NCI-H1417 (cell line): ENCODE data around the gene GOSR1.
"Not testable (repeated sequence)": the region's sequence is repeated elsewhere in the genome, so short reads cannot be mapped to it uniquely, and the experiment has no call there.

ENCODE experiments used
- DNase-seq, 3 experiments: peaks; one replicate each; lab custom pipeline; 2025; lab: John Stamatoyannopoulos, UW

Gene GOSR1

GRCh38 chr17:30547778-30548573 lies 70.8 kb downstream of the GOSR1 start:
- no peak for DNase-seq

GRCh38 chr17:30549181-30549580 lies 72.0 kb downstream of the GOSR1 start:
- not testable (repeated sequence) for DNase-seq

GRCh38 chr17:30549864-30550511 lies 72.8 kb downstream of the GOSR1 start:
- no peak for DNase-seq

- no peak for DNase-seq
Measured at GRCh38 chr17:30550512-30551273, 73.5 kb downstream of the GOSR1 start.

- not testable (repeated sequence) for DNase-seq
Measured at GRCh38 chr17:30551274-30551995, 74.2 kb downstream of the GOSR1 start.

GRCh38 chr17:30551996-30552339 lies 74.8 kb downstream of the GOSR1 start:
- DNase-seq, result no peak

GRCh38 chr17:30552994-30553566 lies 75.9 kb downstream of the GOSR1 start:
- DNase-seq, result no peak

- DNase-seq, result not testable (repeated sequence)
Measured at GRCh38 chr17:30553823-30554440, 76.7 kb downstream of the GOSR1 start.

GRCh38 chr17:30554839-30555751 lies 77.9 kb downstream of the GOSR1 start:
- no peak for DNase-seq

GRCh38 chr17:30555942-30556341 lies 78.7 kb downstream of the GOSR1 start:
- no peak for DNase-seq

- no peak for DNase-seq
Measured at GRCh38 chr17:30556374-30557332, 79.4 kb downstream of the GOSR1 start.

GRCh38 chr17:30557916-30558685 lies 80.9 kb downstream of the GOSR1 start:
- no peak for DNase-seq

GRCh38 chr17:30558686-30559545 lies 81.7 kb downstream of the GOSR1 start:
- DNase-seq, result no peak

- DNase-seq, result no peak
Measured at GRCh38 chr17:30559656-30560055, 82.4 kb downstream of the GOSR1 start.

- not testable (repeated sequence) for DNase-seq
Measured at GRCh38 chr17:30560117-30561026, 83.2 kb downstream of the GOSR1 start.

GRCh38 chr17:30561766-30562165 lies 84.6 kb downstream of the GOSR1 start:
- DNase-seq, result not testable (repeated sequence)
